Liver (tissue), 3 donors: ENCODE data around the gene POMC.
"Not testable (repeated sequence)": the region's sequence is repeated elsewhere in the genome, so short reads cannot be mapped to it uniquely, and the experiment has no call there.

Source experiments
- ATF3 ChIP-seq: IDR thresholded peaks from 2 replicates; pipeline ENCODE4 v1.6.1; 2016; ENCODE audit warnings: antibody characterized with exemption
- CTCF ChIP-seq: fragments of 150-350 bp; IDR thresholded peaks from 2 replicates; pipeline ENCODE4 v1.5.1; 2017; ENCODE audit warnings: improper control_type of control experiment, low read depth, low read length; ENCODE audit not compliant: missing input control
- EGR1 ChIP-seq, 2 donors: IDR thresholded peaks; 2 replicates each; pipeline ENCODE4 v1.6.1; 2016 to 2018; ENCODE audit warnings: antibody characterized with exemption in 2 of 2, low read depth in 2 of 2
- FOXA1 ChIP-seq: IDR thresholded peaks from 2 replicates; pipeline ENCODE4 v1.6.1; 2016; ENCODE audit warnings: antibody characterized with exemption
- MAX ChIP-seq: IDR thresholded peaks from 2 replicates; pipeline ENCODE4 v1.6.1; 2016; ENCODE audit warnings: antibody characterized with exemption
- RAD21 ChIP-seq, 2 donors: IDR thresholded peaks; 2 replicates each; pipeline ENCODE4 v1.6.1; 2016; ENCODE audit warnings: antibody characterized with exemption in 2 of 2, mild to moderate bottlenecking in 2 of 2
- REST ChIP-seq: IDR thresholded peaks from 2 replicates; pipeline ENCODE4 v1.6.1; 2016; ENCODE audit warnings: antibody characterized with exemption, mild to moderate bottlenecking
- SP1 ChIP-seq: IDR thresholded peaks from 2 replicates; pipeline ENCODE4 v1.6.1; 2018; ENCODE audit warnings: antibody characterized with exemption, mild to moderate bottlenecking
- TAF1 ChIP-seq: conservative IDR thresholded peaks from 2 replicates; pipeline ENCODE4 v1.6.1; 2016; ENCODE audit warnings: antibody characterized with exemption, mild to moderate bottlenecking
- YY1 ChIP-seq: IDR thresholded peaks from 2 replicates; pipeline ENCODE4 v1.6.1; 2016; ENCODE audit warnings: antibody characterized with exemption, mild to moderate bottlenecking
- donor health status: healthy.
- donor health status: healthy.

- TF ChIP-seq CTCF; EGR1 (IDR thresholded peaks at IDR 0.05; ENCODE audit: low read depth in 2 of 2); TAF1; SP1; YY1; MAX; RAD21 (IDR thresholded peaks at IDR 0.05); REST; ATF3; FOXA1: not testable (repeated sequence)
Observed at GRCh38 chr2:25150993-25151392, 17.4 kb downstream of the POMC start.
